Measurements from ENCODE around the gene KCNE3. TPM values are rescaled to one million over a fixed set of nuclear protein-coding genes. Genes with fewer than 3 reads are reported as not detected.

KCNE3 gene
- total and polyA plus RNA-seq, 10 of the 15 experiments (the other 5 are each of a cell fraction or from before 2014, with no cell fraction given), result not detected

DNA sequence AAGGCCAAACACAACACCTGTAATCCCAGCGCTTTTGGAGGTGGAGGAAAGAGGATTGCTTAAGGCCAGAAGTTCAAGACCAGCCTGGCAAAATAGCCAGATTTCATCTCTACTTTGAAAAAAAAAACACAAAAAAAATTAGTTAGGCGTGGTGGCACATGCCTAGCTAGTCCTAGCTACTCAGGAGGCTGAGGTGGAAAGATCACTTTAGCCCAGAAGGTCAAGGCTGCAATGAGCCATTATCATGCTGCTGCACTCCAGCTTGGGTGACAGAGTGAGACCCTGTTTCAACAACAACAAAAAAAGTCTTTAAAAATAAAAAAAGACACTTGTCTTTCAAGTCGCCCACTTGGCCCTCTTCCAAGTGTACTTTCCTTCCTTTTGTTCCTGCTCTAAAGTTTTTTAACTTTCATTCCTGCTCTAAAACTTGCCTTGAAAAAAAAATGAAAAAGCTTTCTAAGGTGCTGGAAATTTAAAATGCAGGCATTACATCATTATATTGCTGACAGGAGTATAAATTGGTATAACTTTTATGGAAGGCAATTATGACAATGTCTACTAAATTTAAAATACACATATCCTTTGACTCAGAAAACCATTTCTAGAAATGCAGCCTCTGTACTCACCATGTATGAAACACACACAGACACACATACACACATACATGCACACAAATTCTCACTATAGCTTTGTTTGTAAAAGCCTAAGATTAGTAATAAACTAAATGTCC is 13.5 kb upstream of the KCNE3 start:
- DNase-seq (ENCODE audit: low read depth, low spot score), result no peak
- in situ Hi-C loops (cut with MboI), result no loop called here
- CTCF ChIA-PET, result interaction anchor here (0.6 to 1.3 kb wide), 5 partner anchors 9 to 150 kb away, joined by 3 read pairs; no protein-coding TSS in a partner anchor

GRCh38 chr11:74479732-74480123 is 12.4 kb upstream of the KCNE3 start:
- ChIA-PET RAD21 (ENCODE audit: unreplicated experiment) (no interaction called here), POLR2A (no interaction called here), SMC1A (ENCODE audit: uncharacterized antibody, unreplicated experiment) (no interaction called here), CTCF (no interaction called here)
- no peaks in the 10 kb centered on the region for H3K27me3 ChIP-seq (replicated peaks in 1 of 2; ENCODE audit: control insufficient read depth in 2 of 2, insufficient read depth in 2 of 2, low read length in 1 of 2)
- no peaks in the 10 kb centered on the region for H3K4me1 ChIP-seq (ENCODE audit: control insufficient read depth, insufficient read depth, low read length)
- H4K20me1 ChIP-seq (ENCODE audit: control insufficient read depth, insufficient read depth), result no peaks in the 10 kb centered on the region
- no peak overlapping the region for H3K4me2 ChIP-seq (ENCODE audit: control insufficient read depth, insufficient read depth)
- 32% methylated on average over 1 of the region's 1 CpG for WGBS (ENCODE audit: insufficient coverage, insufficient replicate concordance, low lambda C conversion rate, missing lambda C conversion rate)
- no peak overlapping the region for H3K4me3 ChIP-seq
- in situ Hi-C loops (cut with MboI) (no loop called here), intact Hi-C loops (cut with micrococcal nuclease; ENCODE audit: unreplicated experiment) (no loop called here)
- no peaks in the 10 kb centered on the region for H3K9me3 ChIP-seq (replicated peaks; ENCODE audit: control insufficient read depth, insufficient read depth, low read length)
- BruUV-seq (replicated peaks), result no TSS peak
- DNase-seq (ENCODE audit: low read depth, low spot score) (no peak), ATAC-seq (no peak), FAIRE-seq (no peak)
- H3K27ac ChIP-seq (ENCODE audit: control insufficient read depth, insufficient read depth), result no peak overlapping the region
- no peak overlapping the region for H2AFZ ChIP-seq (ENCODE audit: control insufficient read depth, low read depth, low read length)
- no peaks in the 10 kb centered on the region for H3K36me3 ChIP-seq (ENCODE audit: control insufficient read depth in 2 of 2, insufficient read depth in 2 of 2, low read length in 1 of 2)
- H3K79me2 ChIP-seq (ENCODE audit: control insufficient read depth, insufficient read depth, low read length), result no peaks in the 10 kb centered on the region
- no peak overlapping the region for H3K9ac ChIP-seq (ENCODE audit: control insufficient read depth, insufficient read depth, low read length)
- TF ChIP-seq E4F1 (IDR thresholded peaks at IDR 0.05; ENCODE audit: borderline replicate concordance, partially characterized antibody), result no peak
- no peak for TF ChIP-seq RB1 (IDR thresholded peaks at IDR 0.05; ENCODE audit: borderline replicate concordance)
- no peak for TF ChIP-seq ATF7 (IDR thresholded peaks at IDR 0.05; ENCODE audit: low read depth)
- TF ChIP-seq CHD1 (IDR thresholded peaks at IDR 0.05; ENCODE audit: low read depth, low read length), result no peak
- TF ChIP-seq YBX1 (IDR thresholded peaks at IDR 0.05), result no peak
- TF ChIP-seq CBFB (IDR thresholded peaks at IDR 0.05; ENCODE audit: low read depth), result no peak
- TF ChIP-seq, protein P1, sequence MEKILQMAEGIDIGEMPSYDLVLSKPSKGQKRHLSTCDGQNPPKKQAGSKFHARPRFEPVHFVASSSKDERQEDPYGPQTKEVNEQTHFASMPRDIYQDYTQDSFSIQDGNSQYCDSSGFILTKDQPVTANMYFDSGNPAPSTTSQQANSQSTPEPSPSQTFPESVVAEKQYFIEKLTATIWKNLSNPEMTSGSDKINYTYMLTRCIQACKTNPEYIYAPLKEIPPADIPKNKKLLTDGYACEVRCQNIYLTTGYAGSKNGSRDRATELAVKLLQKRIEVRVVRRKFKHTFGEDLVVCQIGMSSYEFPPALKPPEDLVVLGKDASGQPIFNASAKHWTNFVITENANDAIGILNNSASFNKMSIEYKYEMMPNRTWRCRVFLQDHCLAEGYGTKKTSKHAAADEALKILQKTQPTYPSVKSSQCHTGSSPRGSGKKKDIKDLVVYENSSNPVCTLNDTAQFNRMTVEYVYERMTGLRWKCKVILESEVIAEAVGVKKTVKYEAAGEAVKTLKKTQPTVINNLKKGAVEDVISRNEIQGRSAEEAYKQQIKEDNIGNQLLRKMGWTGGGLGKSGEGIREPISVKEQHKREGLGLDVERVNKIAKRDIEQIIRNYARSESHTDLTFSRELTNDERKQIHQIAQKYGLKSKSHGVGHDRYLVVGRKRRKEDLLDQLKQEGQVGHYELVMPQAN (conservative IDR thresholded peaks at IDR 0.05), result no peak

More for the DNA sequence above, 13.5 kb upstream of the KCNE3 start:
- H2AFZ ChIP-seq (ENCODE audit: control insufficient read depth, low read depth, low read length), result no peak overlapping the region
- 23% methylated on average over 3 of the region's 3 CpGs for WGBS (ENCODE audit: insufficient coverage, insufficient replicate concordance, low lambda C conversion rate, missing lambda C conversion rate)
- ATAC-seq, result no peak
- H3K27ac ChIP-seq (ENCODE audit: control insufficient read depth, insufficient read depth), result no peak overlapping the region
- intact Hi-C loops (cut with micrococcal nuclease; ENCODE audit: unreplicated experiment), result no loop called here
- RAD21 ChIA-PET (ENCODE audit: unreplicated experiment), result interaction anchor here (0.7 kb wide), 1 partner anchor 12 kb away, joined by 3 read pairs; no protein-coding TSS in a partner anchor
- FAIRE-seq, result no peak
- no peak overlapping the region for H3K9ac ChIP-seq (ENCODE audit: control insufficient read depth, insufficient read depth, low read length)
- TF ChIP-seq, protein P2, sequence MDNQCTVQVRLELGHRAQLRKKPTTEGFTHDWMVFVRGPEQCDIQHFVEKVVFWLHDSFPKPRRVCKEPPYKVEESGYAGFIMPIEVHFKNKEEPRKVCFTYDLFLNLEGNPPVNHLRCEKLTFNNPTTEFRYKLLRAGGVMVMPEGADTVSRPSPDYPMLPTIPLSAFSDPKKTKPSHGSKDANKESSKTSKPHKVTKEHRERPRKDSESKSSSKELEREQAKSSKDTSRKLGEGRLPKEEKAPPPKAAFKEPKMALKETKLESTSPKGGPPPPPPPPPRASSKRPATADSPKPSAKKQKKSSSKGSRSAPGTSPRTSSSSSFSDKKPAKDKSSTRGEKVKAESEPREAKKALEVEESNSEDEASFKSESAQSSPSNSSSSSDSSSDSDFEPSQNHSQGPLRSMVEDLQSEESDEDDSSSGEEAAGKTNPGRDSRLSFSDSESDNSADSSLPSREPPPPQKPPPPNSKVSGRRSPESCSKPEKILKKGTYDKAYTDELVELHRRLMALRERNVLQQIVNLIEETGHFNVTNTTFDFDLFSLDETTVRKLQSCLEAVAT (IDR thresholded peaks at IDR 0.05), result no peak
- TF ChIP-seq YBX1 (IDR thresholded peaks at IDR 0.05) (no peak), MTA2 (IDR thresholded peaks at IDR 0.05; ENCODE audit: low read depth) (no peak), RELA (IDR thresholded peaks at IDR 0.05; ENCODE audit: borderline replicate concordance, partially characterized antibody) (no peak), DPF2 (IDR thresholded peaks at IDR 0.05) (no peak), BRCA1 (IDR thresholded peaks at IDR 0.05; ENCODE audit: low read depth, low read length) (no peak), PAX5 (IDR thresholded peaks at IDR 0.05; ENCODE audit: borderline replicate concordance, low read depth, low read length) (no peak), HDGF (IDR thresholded peaks at IDR 0.05) (no peak)
- POLR2A ChIA-PET, result no interaction called here
- H3K4me3 ChIP-seq, result no peak overlapping the region
- SMC1A ChIA-PET (ENCODE audit: uncharacterized antibody, unreplicated experiment), result interaction anchor here (1.0 kb wide), 1 partner anchor 24 kb away, joined by 3 read pairs; no protein-coding TSS in a partner anchor
- no peaks in the 10 kb centered on the region for H3K79me2 ChIP-seq (ENCODE audit: control insufficient read depth, insufficient read depth, low read length)
- H3K27me3 ChIP-seq (replicated peaks in 1 of 2; ENCODE audit: control insufficient read depth in 2 of 2, insufficient read depth in 2 of 2, low read length in 1 of 2), result no peaks in the 10 kb centered on the region
- H3K4me2 ChIP-seq (ENCODE audit: control insufficient read depth, insufficient read depth), result no peak overlapping the region
- no peaks in the 10 kb centered on the region for H4K20me1 ChIP-seq (ENCODE audit: control insufficient read depth, insufficient read depth)
- H3K9me3 ChIP-seq (replicated peaks; ENCODE audit: control insufficient read depth, insufficient read depth, low read length), result no peaks in the 10 kb centered on the region
- BruUV-seq (replicated peaks), result no TSS peak
- H3K36me3 ChIP-seq (ENCODE audit: control insufficient read depth in 2 of 2, insufficient read depth in 2 of 2, low read length in 1 of 2), result no peaks in the 10 kb centered on the region
- no peaks in the 10 kb centered on the region for H3K4me1 ChIP-seq (ENCODE audit: control insufficient read depth, insufficient read depth, low read length)
